Transverse colon (tissue), 4 donors: ENCODE data around the gene CBARP. TPM values are rescaled to one million over a fixed set of nuclear protein-coding genes. Genes with fewer than 3 reads are reported as not detected.

Source experiments
- DNase-seq: peaks from one replicate; pipeline ENCODE4 v3.0.0-alpha.2; 2019
- H3K27ac ChIP-seq, 4 donors: fragments of 200-600 bp; sonication (generic); 2 replicates each; pipeline ENCODE4 v1.5.1; 2016 to 2018; ENCODE audit warnings: inconsistent platforms in 4 of 4
- H3K27me3 ChIP-seq: fragments of 200-600 bp; sonication (generic); 2 replicates; pipeline ENCODE4 v1.5.1; 2017; ENCODE audit warnings: inconsistent platforms
- H3K36me3 ChIP-seq, 4 donors: fragments of 200-600 bp; sonication (generic); 2 replicates each; pipeline ENCODE4 v1.5.1; 2017 to 2019; ENCODE audit warnings: inconsistent platforms in 4 of 4
- H3K4me1 ChIP-seq, 4 donors: fragments of 200-600 bp; sonication (generic); 2 replicates each; pipeline ENCODE4 v1.5.1; 2017 to 2020; ENCODE audit warnings: inconsistent platforms in 4 of 4
- H3K4me3 ChIP-seq, 4 donors: fragments of 200-600 bp; sonication (generic); 1 replicate in 1 of 4; 2 replicates in 3 of 4; pipeline versions ENCODE4 v1.5.1 to v1.6.1; 2017 to 2019; ENCODE audit warnings: inconsistent platforms in 4 of 4
- H3K9me3 ChIP-seq, 2 donors: fragments of 200-600 bp; sonication (generic); 2 replicates each; pipeline ENCODE4 v1.5.1; 2017 to 2019; ENCODE audit warnings: inconsistent platforms in 2 of 2
- CTCF ChIP-seq, 5 experiments: fragments of 200-600 bp in 3 of 5; fragments of 450-650 bp in 2 of 5; sonication (generic) in 3 of 5; IDR thresholded peaks; 1 replicate in 2 of 5; 2 replicates in 3 of 5; pipeline ENCODE4 v1.5.1; 2016 to 2017; ENCODE audit warnings: antibody characterized with exemption in 5 of 5, inconsistent platforms in 3 of 5, mild to moderate bottlenecking in 2 of 5, moderate library complexity in 1 of 5
- EP300 ChIP-seq: sonication (generic); formaldehyde crosslinking; IDR thresholded peaks from one replicate; pipeline ENCODE4 v1.6.1; 2017; ENCODE audit warnings: antibody characterized with exemption, low read depth
- POLR2A ChIP-seq: fragments of 450-650 bp; IDR thresholded peaks from one replicate; pipeline ENCODE4 v1.6.1; 2016; ENCODE audit warnings: antibody characterized with exemption, mild to moderate bottlenecking, moderate library complexity
- POLR2AphosphoS5 ChIP-seq, 3 donors: sonication (generic); formaldehyde crosslinking; IDR thresholded peaks; one replicate each; pipeline ENCODE4 v1.6.1; 2016; ENCODE audit warnings: antibody characterized with exemption in 3 of 3
- WGBS, 2 donors: methylation state at CpG; one replicate each; pipeline ENCODE4 v1.1.5; 2018; ENCODE audit warnings: low coverage in 1 of 2; 5-methylcytosine and 5-hydroxymethylcytosine counted together
- in situ Hi-C, 4 donors: fragments of 200-750 bp; cut with MboI; loops; one replicate each; pipeline versions ENCODE4 v1.15.0 to v1.15.1; 2017; ENCODE audit warnings: low sequenced_read_pairs in 3 of 4, low pct_ligation_motif_present in 1 of 4, low pct_unique_long_range_greater_than_20kb in 1 of 4
- intact Hi-C: fragments of 100-400 bp; cut with DNase I; formaldehyde crosslinking; loops from one replicate; pipeline ENCODE4 v1.15.1; 2023; ENCODE audit warnings: low total_unique reads
- total RNA-seq, 4 donors: library from RNA; depleted of rRNA; stranded (reverse); fragments of >200 nt; gene quantifications; one replicate each; pipeline ENCODE4 v1.1.0, GENCODE V29; 2016

CBARP gene
- total RNA-seq, 4 donors from 2014 or later, result 0.32 to 5.2 (median 0.68) TPM; not detected in 1

- peaks cover 0 to 10% (median 0%) of the 10 kb centered on the region in 4 donors for H3K36me3 ChIP-seq
- in situ Hi-C loops, result no loop called here
- no peak for DNase-seq
- no peak overlapping the region for H3K27ac ChIP-seq
- WGBS, 2 donors, result 83 to 91% methylated on average over 2 to 10 of the region's 19 CpGs
- H3K9me3 ChIP-seq, result no peaks in the 10 kb centered on the region
- peaks cover 19 to 47% (median 25%) of the 10 kb centered on the region in 4 donors for H3K4me1 ChIP-seq
- intact Hi-C loops, result no loop called here
- H3K4me3 ChIP-seq, result no peak overlapping the region
- H3K27me3 ChIP-seq, result no peaks in the 10 kb centered on the region
- TF ChIP-seq CTCF (IDR thresholded peaks at IDR 0.05), result no peak
- no peak for TF ChIP-seq POLR2A
- TF ChIP-seq EP300, result no peak
- TF ChIP-seq POLR2AphosphoS5 (IDR thresholded peaks at IDR 0.05), result no peak
These were observed 17.9 kb downstream of the CBARP start for GRCh38 chr19:1219786-1220476.

GRCh38 chr19:1218751-1219567 lies 18.8 kb downstream of the CBARP start:
- no peaks in the 10 kb centered on the region for H3K9me3 ChIP-seq
- intact Hi-C loops, result no loop called here
- WGBS, 2 donors, result 82 to 100% methylated on average over 6 to 36 of the region's 37 CpGs
- in situ Hi-C loops, result no loop called here
- peaks cover 0 to 10% (median 0%) of the 10 kb centered on the region in 4 donors for H3K36me3 ChIP-seq
- H3K4me3 ChIP-seq, result no peak overlapping the region
- peaks cover 28 to 56% (median 35%) of the 10 kb centered on the region in 4 donors for H3K4me1 ChIP-seq
- H3K27me3 ChIP-seq, result no peaks in the 10 kb centered on the region
- peak overlapping the region; percentile 45 to 63 (median 58) for H3K27ac ChIP-seq
- TF ChIP-seq POLR2A, result no peak
- no peak for TF ChIP-seq EP300
- no peak for TF ChIP-seq CTCF (IDR thresholded peaks at IDR 0.05)
- no peak for TF ChIP-seq POLR2AphosphoS5 (IDR thresholded peaks at IDR 0.05)
- no peak for DNase-seq

- peak overlapping the region; percentile 45 to 63 (median 58) for H3K27ac ChIP-seq
- no peak overlapping the region for H3K4me3 ChIP-seq
- no peak for TF ChIP-seq EP300
- no peak for TF ChIP-seq CTCF (IDR thresholded peaks at IDR 0.05)
- no peak for TF ChIP-seq POLR2AphosphoS5 (IDR thresholded peaks at IDR 0.05)
- TF ChIP-seq POLR2A, result no peak
- no peak for DNase-seq
- H3K4me1 ChIP-seq, result peaks cover 37 to 68% (median 41%) of the 10 kb centered on the region in 4 donors
- H3K9me3 ChIP-seq, result no peaks in the 10 kb centered on the region
- intact Hi-C loops, result no loop called here
- peaks cover 0 to 10% (median 0%) of the 10 kb centered on the region in 4 donors for H3K36me3 ChIP-seq
- H3K27me3 ChIP-seq, result no peaks in the 10 kb centered on the region
- WGBS, 2 donors, result 79% methylated on average over 15 of the region's 15 CpGs; no CpG with 5 or more reads in 1 of the 2 donors
- in situ Hi-C loops, result no loop called here
These were observed 20.4 kb downstream of the CBARP start for GRCh38 chr19:1217366-1217765.

- Histone ChIP-seq H3K4me1 (peaks cover 37 to 70% (median 40%) of the 10 kb centered on the region in 4 donors), H3K4me3 (no peak overlapping the region), H3K36me3 (peaks cover 0 to 10% (median 0%) of the 10 kb centered on the region in 4 donors), H3K9me3 (no peaks in the 10 kb centered on the region), H3K27ac (peak overlapping the region; percentile 57 to 88 (median 78)), H3K27me3 (no peaks in the 10 kb centered on the region)
- no peak for TF ChIP-seq CTCF (IDR thresholded peaks at IDR 0.05)
- TF ChIP-seq EP300, result no peak
- TF ChIP-seq POLR2A, result no peak
- no peak for TF ChIP-seq POLR2AphosphoS5 (IDR thresholded peaks at IDR 0.05)
- 78 to 100% methylated on average over 1 to 12 of the region's 12 CpGs for WGBS, 2 donors
- no peak for DNase-seq
- in situ Hi-C loops (no loop called here), intact Hi-C loops (no loop called here)
These were observed 21.0 kb downstream of the CBARP start for GRCh38 chr19:1216756-1217155.
